HEK293 (cell line): ENCODE results near the gene DOCK1.

Source experiments
- CTCF ChIA-PET: fragments of 350-600 bp; formaldehyde crosslinking; extraction: SDS; loops from one replicate; lab custom pipeline; 2021; ENCODE audit warnings: antibody characterized with exemption; lab: Yijun Ruan, JAX
- POLR2A ChIA-PET: fragments of 300-600 bp; formaldehyde crosslinking; extraction: SDS; loops from one replicate; lab custom pipeline; 2020; ENCODE audit warnings: antibody characterized with exemption, inconsistent platforms; lab: Yijun Ruan, JAX
- H3K27ac ChIP-seq: fragments of 200-500 bp; sonication (Bioruptor generic); 2 replicates; pipeline ENCODE4 v1.5.1; 2014; ENCODE audit warnings: low read depth, low read length, control low read depth, inconsistent platforms; ENCODE audit errors: extremely low read depth
- H3K36me3 ChIP-seq, 2 experiments: fragments of 200-500 bp in 1 of 2; sonication (Bioruptor generic) in 1 of 2; 1 replicate in 1 of 2; 2 replicates in 1 of 2; pipeline ENCODE4 v1.5.1; 2014 to 2017; ENCODE audit warnings: inconsistent platforms in 2 of 2, low read length in 2 of 2; ENCODE audit not compliant: control insufficient read depth in 2 of 2, insufficient read depth in 1 of 2
- H3K4me1 ChIP-seq: fragments of 200-500 bp; sonication (Bioruptor generic); 2 replicates; pipeline ENCODE4 v1.5.1; 2014; ENCODE audit warnings: mild to moderate bottlenecking, low read length, inconsistent platforms; ENCODE audit not compliant: control insufficient read depth, insufficient read depth
- H3K4me3 ChIP-seq: 2 replicates; pipeline ENCODE4 v1.5.1; 2011; ENCODE audit warnings: low read depth, mild to moderate bottlenecking, control low read depth, low read length, moderate library complexity
- H3K9me3 ChIP-seq: fragments of 200-500 bp; sonication (Bioruptor generic); 2 replicates; pipeline ENCODE4 v1.5.1; 2014; ENCODE audit warnings: low read depth, low read length, inconsistent platforms; ENCODE audit not compliant: control insufficient read depth, insufficient read depth
- FEZF1 ChIP-seq: fragments of 450-650 bp; formaldehyde crosslinking; IDR thresholded peaks from 2 replicates; pipeline ENCODE4 v1.5.1; 2016; ENCODE audit warnings: missing biosample characterization, missing genetic modification characterization
- GLI2 ChIP-seq: fragments of 450-650 bp; formaldehyde crosslinking; IDR thresholded peaks from 2 replicates; pipeline ENCODE4; 2017; ENCODE audit warnings: missing biosample characterization, missing genetic modification characterization, low read depth, borderline replicate concordance
- OSR2 ChIP-seq: fragments of 450-650 bp; formaldehyde crosslinking; IDR thresholded peaks from 2 replicates; pipeline ENCODE4 v1.5.1; 2016; ENCODE audit warnings: missing biosample characterization, missing genetic modification characterization
- PRDM1 ChIP-seq: fragments of 450-650 bp; formaldehyde crosslinking; IDR thresholded peaks from 2 replicates; pipeline ENCODE4; 2016; ENCODE audit warnings: missing biosample characterization, missing genetic modification characterization
- SETDB1 ChIP-seq: IDR thresholded peaks from one replicate; pipeline ENCODE4 v1.6.1; 2017; ENCODE audit warnings: mild to moderate bottlenecking, low read length, moderate library complexity, mixed read lengths; ENCODE audit not compliant: insufficient read length
- ZIC2 ChIP-seq: fragments of 450-650 bp; formaldehyde crosslinking; IDR thresholded peaks from 2 replicates; pipeline ENCODE4 v1.5.1; 2016; ENCODE audit warnings: missing biosample characterization, missing genetic modification characterization
- ZNF10 ChIP-seq: fragments of 450-650 bp; formaldehyde crosslinking; IDR thresholded peaks from 2 replicates; pipeline ENCODE4 v1.5.1; 2017; ENCODE audit warnings: missing biosample characterization, missing genetic modification characterization
- ZNF138 ChIP-seq: fragments of 450-650 bp; formaldehyde crosslinking; IDR thresholded peaks from 2 replicates; pipeline ENCODE4 v1.5.1; 2016; ENCODE audit warnings: missing biosample characterization, missing genetic modification characterization, borderline replicate concordance
- ZNF174 ChIP-seq: fragments of 450-650 bp; formaldehyde crosslinking; IDR thresholded peaks from 2 replicates; pipeline ENCODE4 v1.5.0; 2017; ENCODE audit warnings: missing biosample characterization, mild to moderate bottlenecking, missing genetic modification characterization
- ZNF239 ChIP-seq: fragments of 450-650 bp; formaldehyde crosslinking; IDR thresholded peaks from 2 replicates; pipeline ENCODE4 v1.5.1; 2016; ENCODE audit warnings: missing biosample characterization, missing genetic modification characterization
- ZNF544 ChIP-seq: fragments of 450-650 bp; formaldehyde crosslinking; IDR thresholded peaks from 2 replicates; pipeline ENCODE4 v1.5.0; 2017; ENCODE audit warnings: missing biosample characterization, missing genetic modification characterization
- ZNF610 ChIP-seq: fragments of 450-650 bp; formaldehyde crosslinking; IDR thresholded peaks from 2 replicates; pipeline ENCODE4 v1.5.1; 2016; ENCODE audit warnings: missing biosample characterization, missing genetic modification characterization, borderline replicate concordance
- ZNF623 ChIP-seq: fragments of 450-650 bp; formaldehyde crosslinking; IDR thresholded peaks from 2 replicates; pipeline ENCODE4 v1.5.1; 2016; ENCODE audit warnings: missing biosample characterization, missing genetic modification characterization
- ZNF624 ChIP-seq: fragments of 450-650 bp; formaldehyde crosslinking; IDR thresholded peaks from 2 replicates; pipeline ENCODE4 v1.5.1; 2017; ENCODE audit warnings: missing biosample characterization, missing genetic modification characterization
- ZNF692 ChIP-seq: fragments of 450-650 bp; formaldehyde crosslinking; IDR thresholded peaks from 2 replicates; pipeline ENCODE4 v1.5.1; 2016; ENCODE audit warnings: missing biosample characterization, missing genetic modification characterization
- ZSCAN5A ChIP-seq: fragments of 450-650 bp; formaldehyde crosslinking; IDR thresholded peaks from 2 replicates; pipeline ENCODE4 v1.5.1; 2016; ENCODE audit warnings: missing biosample characterization, missing genetic modification characterization
- TF ChIP-seq, protein P1 (sequence below): fragments of 450-650 bp; formaldehyde crosslinking; IDR thresholded peaks from 2 replicates; pipeline ENCODE4 v1.5.1; 2016; ENCODE audit warnings: missing biosample characterization, missing genetic modification characterization
- TF ChIP-seq, protein P2 (sequence below): fragments of 450-650 bp; formaldehyde crosslinking; IDR thresholded peaks from 2 replicates; pipeline ENCODE4 v1.5.1; 2016; ENCODE audit warnings: missing biosample characterization, missing genetic modification characterization
- TF ChIP-seq, protein P3 (sequence below): fragments of 450-650 bp; formaldehyde crosslinking; IDR thresholded peaks from 2 replicates; pipeline ENCODE4 v1.5.1; 2016; ENCODE audit warnings: missing biosample characterization, missing genetic modification characterization

Gene DOCK1

GRCh38 chr10:127354992-127355391 is 449.8 kb downstream of the DOCK1 start:
- CTCF ChIA-PET, result no interaction called here
- H3K27ac ChIP-seq, result no peak overlapping the region
- no peaks in the 10 kb centered on the region for H3K9me3 ChIP-seq
- H3K4me1 ChIP-seq, result no peaks in the 10 kb centered on the region
- TF ChIP-seq, protein P1, sequence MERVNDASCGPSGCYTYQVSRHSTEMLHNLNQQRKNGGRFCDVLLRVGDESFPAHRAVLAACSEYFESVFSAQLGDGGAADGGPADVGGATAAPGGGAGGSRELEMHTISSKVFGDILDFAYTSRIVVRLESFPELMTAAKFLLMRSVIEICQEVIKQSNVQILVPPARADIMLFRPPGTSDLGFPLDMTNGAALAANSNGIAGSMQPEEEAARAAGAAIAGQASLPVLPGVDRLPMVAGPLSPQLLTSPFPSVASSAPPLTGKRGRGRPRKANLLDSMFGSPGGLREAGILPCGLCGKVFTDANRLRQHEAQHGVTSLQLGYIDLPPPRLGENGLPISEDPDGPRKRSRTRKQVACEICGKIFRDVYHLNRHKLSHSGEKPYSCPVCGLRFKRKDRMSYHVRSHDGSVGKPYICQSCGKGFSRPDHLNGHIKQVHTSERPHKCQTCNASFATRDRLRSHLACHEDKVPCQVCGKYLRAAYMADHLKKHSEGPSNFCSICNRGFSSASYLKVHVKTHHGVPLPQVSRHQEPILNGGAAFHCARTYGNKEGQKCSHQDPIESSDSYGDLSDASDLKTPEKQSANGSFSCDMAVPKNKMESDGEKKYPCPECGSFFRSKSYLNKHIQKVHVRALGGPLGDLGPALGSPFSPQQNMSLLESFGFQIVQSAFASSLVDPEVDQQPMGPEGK (tag by site-specific recombination), result no peak
- TF ChIP-seq SETDB1 (no peak), ZSCAN5A (tag by site-specific recombination) (no peak), ZNF692 (tag by site-specific recombination) (no peak), ZNF10 (no peak), PRDM1 (tag by site-specific recombination) (no peak), ZNF174 (no peak), ZNF623 (tag by site-specific recombination) (no peak), ZNF544 (no peak), GLI2 (tag by site-specific recombination) (no peak), OSR2 (no peak), ZNF239 (no peak), ZNF624 (tag by site-specific recombination) (no peak), ZNF610 (tag by site-specific recombination) (no peak), ZIC2 (tag by site-specific recombination) (no peak), FEZF1 (tag by site-specific recombination) (no peak), ZNF138 (tag by site-specific recombination) (no peak)
- TF ChIP-seq, protein P2, sequence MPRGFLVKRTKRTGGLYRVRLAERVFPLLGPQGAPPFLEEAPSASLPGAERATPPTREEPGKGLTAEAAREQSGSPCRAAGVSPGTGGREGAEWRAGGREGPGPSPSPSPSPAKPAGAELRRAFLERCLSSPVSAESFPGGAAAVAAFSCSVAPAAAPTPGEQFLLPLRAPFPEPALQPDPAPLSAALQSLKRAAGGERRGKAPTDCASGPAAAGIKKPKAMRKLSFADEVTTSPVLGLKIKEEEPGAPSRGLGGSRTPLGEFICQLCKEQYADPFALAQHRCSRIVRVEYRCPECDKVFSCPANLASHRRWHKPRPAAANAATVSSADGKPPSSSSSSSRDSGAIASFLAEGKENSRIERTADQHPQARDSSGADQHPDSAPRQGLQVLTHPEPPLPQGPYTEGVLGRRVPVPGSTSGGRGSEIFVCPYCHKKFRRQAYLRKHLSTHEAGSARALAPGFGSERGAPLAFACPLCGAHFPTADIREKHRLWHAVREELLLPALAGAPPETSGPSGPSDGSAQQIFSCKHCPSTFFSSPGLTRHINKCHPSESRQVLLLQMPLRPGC, result no peak
- TF ChIP-seq, protein P3, sequence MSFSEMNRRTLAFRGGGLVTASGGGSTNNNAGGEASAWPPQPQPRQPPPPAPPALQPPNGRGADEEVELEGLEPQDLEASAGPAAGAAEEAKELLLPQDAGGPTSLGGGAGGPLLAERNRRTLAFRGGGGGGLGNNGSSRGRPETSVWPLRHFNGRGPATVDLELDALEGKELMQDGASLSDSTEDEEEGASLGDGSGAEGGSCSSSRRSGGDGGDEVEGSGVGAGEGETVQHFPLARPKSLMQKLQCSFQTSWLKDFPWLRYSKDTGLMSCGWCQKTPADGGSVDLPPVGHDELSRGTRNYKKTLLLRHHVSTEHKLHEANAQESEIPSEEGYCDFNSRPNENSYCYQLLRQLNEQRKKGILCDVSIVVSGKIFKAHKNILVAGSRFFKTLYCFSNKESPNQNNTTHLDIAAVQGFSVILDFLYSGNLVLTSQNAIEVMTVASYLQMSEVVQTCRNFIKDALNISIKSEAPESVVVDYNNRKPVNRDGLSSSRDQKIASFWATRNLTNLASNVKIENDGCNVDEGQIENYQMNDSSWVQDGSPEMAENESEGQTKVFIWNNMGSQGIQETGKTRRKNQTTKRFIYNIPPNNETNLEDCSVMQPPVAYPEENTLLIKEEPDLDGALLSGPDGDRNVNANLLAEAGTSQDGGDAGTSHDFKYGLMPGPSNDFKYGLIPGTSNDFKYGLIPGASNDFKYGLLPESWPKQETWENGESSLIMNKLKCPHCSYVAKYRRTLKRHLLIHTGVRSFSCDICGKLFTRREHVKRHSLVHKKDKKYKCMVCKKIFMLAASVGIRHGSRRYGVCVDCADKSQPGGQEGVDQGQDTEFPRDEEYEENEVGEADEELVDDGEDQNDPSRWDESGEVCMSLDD, result no peak
- TF ChIP-seq, all 188 proteins: peak for 0
- Histone ChIP-seq H3K36me3 (no peaks in the 10 kb centered on the region), H3K4me3 (no peak overlapping the region)
- POLR2A ChIA-PET, result no interaction called here
